Heart left ventricle (tissue), 16 donors: ENCODE results near the gene PAK4. TPM values are rescaled to one million over a fixed set of nuclear protein-coding genes. Genes with fewer than 3 reads are reported as not detected.

Source experiments
- ATAC-seq, 4 donors: fragments of 200-7000 bp; cut with Tn5 transposase; one replicate each; pipeline ENCODE4 v1.9.1; 2020 to 2022; ENCODE audit warnings: moderate library complexity in 4 of 4, mild to moderate bottlenecking in 3 of 4, moderate number of reproducible peaks in 1 of 4
- DNase-seq, 5 donors: peaks; one replicate each; pipeline ENCODE4 v3.0.0-alpha.2; 2020
- H3K27ac ChIP-seq, 12 donors: fragments of 200-600 bp; sonication (generic) in 4 of 12; one replicate each; pipeline versions ENCODE4 v1.5.0 to v1.8.0; 2016 to 2022; ENCODE audit warnings: mild to moderate bottlenecking in 2 of 12
- H3K27me3 ChIP-seq, 9 donors: fragments of 200-600 bp; sonication (generic) in 2 of 9; one replicate each; pipeline versions ENCODE4 v1.5.1 to v1.8.0; 2016 to 2022; ENCODE audit warnings: mild to moderate bottlenecking in 3 of 9
- H3K36me3 ChIP-seq, 9 donors: fragments of 200-600 bp; sonication (generic) in 2 of 9; one replicate each; pipeline versions ENCODE4 v1.5.0 to v1.8.0; 2018 to 2022; ENCODE audit warnings: mild to moderate bottlenecking in 2 of 9
- H3K4me1 ChIP-seq, 12 donors: fragments of 200-600 bp; sonication (generic) in 4 of 12; one replicate each; pipeline versions ENCODE4 v1.5.0 to v1.8.0; 2016 to 2022; ENCODE audit warnings: mild to moderate bottlenecking in 3 of 12
- H3K4me3 ChIP-seq, 12 donors: fragments of 200-600 bp; sonication (generic) in 4 of 12; one replicate each; pipeline versions ENCODE4 v1.5.0 to v1.8.0; 2017 to 2022; ENCODE audit warnings: mild to moderate bottlenecking in 9 of 12, moderate library complexity in 4 of 12
- H3K9me3 ChIP-seq, 12 donors: fragments of 200-600 bp; sonication (generic) in 4 of 12; one replicate each; pipeline versions ENCODE4 v1.5.0 to v1.8.0; 2016 to 2022; ENCODE audit warnings: mild to moderate bottlenecking in 1 of 12
- POLR2A ChIP-seq, 2 donors: fragments of 450-650 bp; IDR thresholded peaks; one replicate each; pipeline ENCODE4 v1.6.1; 2017; ENCODE audit warnings: antibody characterized with exemption in 2 of 2, mild to moderate bottlenecking in 2 of 2, moderate library complexity in 2 of 2
- WGBS, 4 donors: extraction: QIAGEN DNeasy Blood & Tissue Kit in 2 of 4; methylation state at CpG; one replicate each; pipeline versions ENCODE4 v1.1.5 to v1.1.7; 2013 to 2018; 5-methylcytosine and 5-hydroxymethylcytosine counted together
- intact Hi-C, 10 donors: fragments of 100-400 bp; cut with DNase I; formaldehyde crosslinking; loops; one replicate each; pipeline versions ENCODE4 v1.11.1 to v1.14.2; 2022
- polyA plus RNA-seq, 2 donors: library from polyadenylated mRNA; stranded (reverse); fragments of 200-250 nt; gene quantifications; one replicate each; pipeline ENCODE4 v1.2.3, GENCODE V29; 2013
- total RNA-seq, 9 donors: library from RNA; depleted of rRNA in 2 of 9; stranded (reverse); fragments of >200 nt in 2 of 9; fragmentation: NEBNext Ultra II Directional in 3 of 9; extraction: Animal tissue kit (Norgen Biotek cat#: 25700) in 3 of 9; gene quantifications; one replicate each; pipeline versions ENCODE4 v1.1.0 to v1.2.4, GENCODE V29; 2016 to 2023
- TF ChIP-seq, protein P1 (sequence below), 12 donors: fragments of 200-600 bp; sonication (generic) in 4 of 12; IDR thresholded peaks; one replicate each; pipeline versions ENCODE4 v1.5.0 to v1.8.0; 2018 to 2022; ENCODE audit warnings: antibody characterized with exemption in 12 of 12, mild to moderate bottlenecking in 5 of 12
- donor health status: ischemic (EF 13 %, LVEDD 7.1; RV severe dilation, severe dysfunction).
- donor health status: healthy with polysubstance abuse.
- donor health status: DM: no; HTN: yes; CAD: no.
- donor health status: DM: no; HTN: no; CAD: no.
- donor health status: ischemic (EF 25% LVEDD 6.9; RV normal size, moderate dysfunction).
- donor health status: ischemic (EF 25% LVEDD 5.7; RV mildly dilated, moderate dysfunction).
- donor health status: healthy.
- donor health status: DM: yes; HTN: yes; CAD: no.
- donor health status: ischemic (EF 35%, LVEDD 5.7; RV mildly dilated, moderate dysfunction).
- donor health status: nonischemic (EF 11% LVEDD 7.7; RV severe dilation, severe dysfunction).
- donor health status: DM: yes; HTN: yes; CAD: no.
- donor health status: PGD.
- donor health status: ischemic (EF 29% LVEDD 5.4; RV normal size, mild dysfunction).
- donor health status: nonischemic (EF 23%, LVEDD 6.1; RV moderate dilation, normal function).

PAK4 gene
- total and polyA plus RNA-seq, 11 donors = 9.5 to 25.8 (median 16.2) TPM

DNA sequence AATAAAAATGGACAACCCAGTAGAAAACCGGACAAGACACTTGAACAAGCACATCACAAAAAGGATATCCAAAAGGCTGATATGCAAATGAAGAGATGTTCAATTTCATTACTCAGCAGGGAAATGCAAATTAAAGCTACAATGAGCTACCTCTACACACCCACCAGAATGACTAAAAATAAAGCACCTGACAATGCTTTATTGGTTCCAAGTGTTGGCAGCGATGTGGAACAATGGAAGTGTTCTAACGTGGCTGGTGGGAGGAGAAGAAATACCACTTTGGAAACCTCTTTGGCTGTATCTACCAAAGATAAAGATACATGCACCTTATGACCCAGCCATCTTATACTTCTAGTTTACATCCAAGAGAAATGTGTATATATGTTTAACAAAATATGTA lies 45.2 kb upstream of the PAK4 start:
- H3K27me3 ChIP-seq = peaks cover 10 to 94% (median 61%) of the 10 kb centered on the region in 9 donors
- DNase-seq (no peak), ATAC-seq (no peak)
- WGBS, 4 donors = 45 to 57% (median 53%) methylated on average over 3 of the region's 3 CpGs
- intact Hi-C loops = no loop called here
- H3K9me3 ChIP-seq = no peaks in the 10 kb centered on the region
- no peaks in the 10 kb centered on the region for H3K36me3 ChIP-seq
- peaks cover 0 to 15% (median 2%) of the 10 kb centered on the region in 12 donors for H3K4me1 ChIP-seq
- H3K4me3 ChIP-seq = no peak overlapping the region
- TF ChIP-seq, protein P1, sequence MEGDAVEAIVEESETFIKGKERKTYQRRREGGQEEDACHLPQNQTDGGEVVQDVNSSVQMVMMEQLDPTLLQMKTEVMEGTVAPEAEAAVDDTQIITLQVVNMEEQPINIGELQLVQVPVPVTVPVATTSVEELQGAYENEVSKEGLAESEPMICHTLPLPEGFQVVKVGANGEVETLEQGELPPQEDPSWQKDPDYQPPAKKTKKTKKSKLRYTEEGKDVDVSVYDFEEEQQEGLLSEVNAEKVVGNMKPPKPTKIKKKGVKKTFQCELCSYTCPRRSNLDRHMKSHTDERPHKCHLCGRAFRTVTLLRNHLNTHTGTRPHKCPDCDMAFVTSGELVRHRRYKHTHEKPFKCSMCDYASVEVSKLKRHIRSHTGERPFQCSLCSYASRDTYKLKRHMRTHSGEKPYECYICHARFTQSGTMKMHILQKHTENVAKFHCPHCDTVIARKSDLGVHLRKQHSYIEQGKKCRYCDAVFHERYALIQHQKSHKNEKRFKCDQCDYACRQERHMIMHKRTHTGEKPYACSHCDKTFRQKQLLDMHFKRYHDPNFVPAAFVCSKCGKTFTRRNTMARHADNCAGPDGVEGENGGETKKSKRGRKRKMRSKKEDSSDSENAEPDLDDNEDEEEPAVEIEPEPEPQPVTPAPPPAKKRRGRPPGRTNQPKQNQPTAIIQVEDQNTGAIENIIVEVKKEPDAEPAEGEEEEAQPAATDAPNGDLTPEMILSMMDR (IDR thresholded peaks at IDR 0.05) = no peak
- TF ChIP-seq POLR2A (IDR thresholded peaks at IDR 0.05) = no peak
- H3K27ac ChIP-seq = no peak overlapping the region

DNA sequence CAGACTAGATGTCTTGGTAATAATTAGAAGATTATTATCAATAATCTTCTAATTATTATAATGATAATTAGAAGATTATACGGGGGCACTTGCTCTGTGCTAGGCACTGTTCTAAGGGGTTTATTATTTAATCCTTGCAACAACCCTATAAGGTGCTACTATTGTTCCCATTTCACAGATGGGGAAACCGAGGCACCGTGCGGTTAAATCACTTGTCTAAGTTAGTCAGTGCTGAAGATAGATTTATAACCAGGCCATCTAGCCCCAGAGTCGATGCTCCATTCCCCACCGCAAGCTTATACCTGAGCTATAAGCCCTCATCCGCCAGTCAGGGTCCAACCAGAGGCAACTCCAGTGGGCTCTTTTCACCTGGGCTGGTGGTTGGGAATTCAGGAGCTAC lies 43.4 kb upstream of the PAK4 start:
- Histone ChIP-seq H3K36me3 (no peaks in the 10 kb centered on the region), H3K27me3 (peaks cover 14 to 95% (median 66%) of the 10 kb centered on the region in 9 donors), H3K4me3 (no peak overlapping the region), H3K9me3 (no peaks in the 10 kb centered on the region), H3K4me1 (peaks cover 0 to 15% (median 2%) of the 10 kb centered on the region in 12 donors), H3K27ac (no peak overlapping the region)
- intact Hi-C loops = no loop called here
- ATAC-seq (no peak), DNase-seq (no peak)
- 86 to 95% (median 91%) methylated on average over 7 of the region's 7 CpGs for WGBS, 4 donors
- TF ChIP-seq, protein P1 (IDR thresholded peaks at IDR 0.05) = no peak
- no peak for TF ChIP-seq POLR2A (IDR thresholded peaks at IDR 0.05)

DNA sequence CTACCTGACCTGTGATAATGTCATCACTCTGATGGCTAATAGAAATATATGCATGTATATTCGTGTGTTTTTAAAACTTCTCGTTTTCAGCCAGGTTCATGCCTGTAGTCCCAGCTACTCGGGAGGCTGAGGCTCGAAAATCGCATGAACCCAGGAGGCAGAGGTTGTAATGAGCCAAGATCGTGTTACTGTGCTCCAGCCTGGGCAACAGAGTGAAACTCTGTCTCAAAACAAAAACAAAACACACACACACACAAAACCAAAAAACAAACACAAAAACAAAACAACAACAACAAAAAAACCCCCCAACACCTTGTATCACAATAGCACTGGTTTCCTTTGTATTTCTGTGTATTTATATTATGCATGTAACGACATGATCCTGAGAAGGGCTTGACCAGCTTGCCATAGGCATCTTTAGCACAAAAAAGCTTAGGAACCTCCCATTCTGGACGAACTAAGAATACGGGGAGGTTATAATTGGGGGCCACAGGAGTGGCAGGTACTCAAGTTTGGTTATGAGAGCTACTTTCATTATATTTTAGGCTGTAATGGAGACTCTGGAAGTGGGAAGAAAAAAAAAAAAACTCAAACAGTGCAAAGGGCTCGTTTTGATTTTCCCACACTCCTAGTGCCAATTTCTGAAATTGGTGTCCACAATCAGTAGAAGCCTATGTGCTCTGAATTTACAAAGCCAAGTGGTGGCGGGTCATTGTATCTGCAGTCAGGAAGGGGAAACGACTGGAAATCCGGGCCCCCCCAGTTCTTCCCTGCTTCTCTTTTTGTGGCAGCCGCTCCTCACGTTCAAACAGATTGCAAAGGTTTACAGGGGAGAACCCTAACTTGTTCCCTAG lies 42.6 kb upstream of the PAK4 start:
- Histone ChIP-seq H3K36me3 (no peaks in the 10 kb centered on the region), H3K4me3 (no peak overlapping the region), H3K27ac (no peak overlapping the region), H3K27me3 (peaks cover 15 to 95% (median 66%) of the 10 kb centered on the region in 9 donors), H3K9me3 (no peaks in the 10 kb centered on the region), H3K4me1 (peaks cover 0 to 15% (median 2%) of the 10 kb centered on the region in 12 donors)
- DNase-seq (no peak), ATAC-seq (no peak)
- no peak for TF ChIP-seq POLR2A (IDR thresholded peaks at IDR 0.05)
- TF ChIP-seq, protein P1 (IDR thresholded peaks at IDR 0.05) = no peak
- 24 to 28% (median 26%) methylated on average over 15 of the region's 15 CpGs for WGBS, 4 donors
- intact Hi-C loops = no loop called here

DNA sequence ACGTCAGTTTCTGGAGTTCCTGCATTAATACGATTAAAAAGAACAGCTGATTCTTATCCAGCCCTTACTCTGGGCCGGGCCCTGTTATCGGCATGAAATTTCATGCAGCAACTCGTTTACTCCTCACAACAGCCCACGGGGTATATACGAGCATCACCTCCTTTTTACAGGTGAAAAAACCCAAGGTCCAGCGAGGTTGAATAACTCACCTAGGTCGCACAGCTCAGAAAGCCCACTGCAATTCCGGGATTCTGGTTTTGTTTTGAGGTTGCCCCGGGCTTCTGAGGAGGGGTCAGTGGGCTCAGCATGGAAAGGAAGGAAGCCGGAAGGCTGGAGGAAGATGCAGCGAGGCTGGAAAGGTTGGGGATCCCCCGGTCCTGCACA lies 42.0 kb upstream of the PAK4 start:
- Histone ChIP-seq H3K9me3 (no peaks in the 10 kb centered on the region), H3K4me1 (peaks cover 0 to 15% (median 2%) of the 10 kb centered on the region in 12 donors), H3K27ac (no peak overlapping the region), H3K27me3 (peaks cover 15 to 95% (median 67%) of the 10 kb centered on the region in 9 donors), H3K36me3 (no peaks in the 10 kb centered on the region), H3K4me3 (peak overlapping the region in 2 of 12 donors; percentile 6 to 36)
- DNase-seq (no peak), ATAC-seq (no peak)
- no peak for TF ChIP-seq POLR2A (IDR thresholded peaks at IDR 0.05)
- TF ChIP-seq, protein P1 (IDR thresholded peaks at IDR 0.05) = no peak
- 3 to 5% (median 4%) methylated on average over 13 to 14 of the region's 14 CpGs for WGBS, 4 donors
- intact Hi-C loops = no loop called here
